MM.1S (cell line): ENCODE data around the gene TMEM26.

ENCODE experiments used
- DNase-seq: peaks from one replicate; pipeline ENCODE4 v3.0.0-alpha.2; 2015
- H2AFZ ChIP-seq: fragments of 300-600 bp; sonication (generic); 2 replicates; pipeline ENCODE4 v1.6.0; 2016; ENCODE audit warnings: antibody characterized with exemption, low read length
- H3F3A ChIP-seq: fragments of 300-600 bp; sonication (generic); 2 replicates; pipeline ENCODE4 v1.6.1; 2016; ENCODE audit warnings: mild to moderate bottlenecking, antibody characterized with exemption, low read length, moderate library complexity, mixed read lengths; ENCODE audit not compliant: insufficient read depth
- H3K27ac ChIP-seq: fragments of 300-600 bp; sonication (generic); 2 replicates; pipeline ENCODE4 v1.5.1; 2016; ENCODE audit warnings: mild to moderate bottlenecking, low read length
- H3K27me3 ChIP-seq: fragments of 300-600 bp; sonication (generic); replicated peaks from 2 replicates; pipeline ENCODE4 v1.6.0; 2016; ENCODE audit warnings: low read length; ENCODE audit not compliant: insufficient read depth
- H3K36me3 ChIP-seq: fragments of 300-600 bp; sonication (generic); replicated peaks from 2 replicates; pipeline ENCODE4 v1.6.1; 2016; ENCODE audit warnings: mild to moderate bottlenecking, low read length, mixed read lengths; ENCODE audit not compliant: insufficient read depth
- H3K4me1 ChIP-seq: fragments of 300-600 bp; sonication (generic); 2 replicates; pipeline ENCODE4 v1.6.1; 2016; ENCODE audit warnings: low read length, mixed read lengths
- H3K4me2 ChIP-seq: fragments of 300-600 bp; sonication (generic); 2 replicates; pipeline ENCODE4 v1.6.0; 2016; ENCODE audit warnings: low read depth, low read length
- H3K4me3 ChIP-seq: fragments of 300-600 bp; sonication (generic); 2 replicates; pipeline ENCODE4 v1.5.1; 2016; ENCODE audit warnings: low read length, mixed read lengths
- H3K79me2 ChIP-seq: fragments of 300-600 bp; sonication (generic); 2 replicates; pipeline ENCODE4 v1.6.1; 2016; ENCODE audit warnings: mixed run types, low read length, mixed read lengths
- H3K9ac ChIP-seq: fragments of 300-600 bp; sonication (generic); 2 replicates; pipeline ENCODE4 v1.6.1; 2016; ENCODE audit warnings: low read length, mixed read lengths
- H3K9me2 ChIP-seq: fragments of 300-600 bp; sonication (generic); replicated peaks from 2 replicates; pipeline ENCODE4 v1.6.1; 2016; ENCODE audit warnings: mild to moderate bottlenecking, low read length, mixed read lengths; ENCODE audit not compliant: insufficient read depth
- H3K9me3 ChIP-seq: fragments of 300-600 bp; sonication (generic); replicated peaks from 2 replicates; pipeline ENCODE4 v1.6.1; 2016; ENCODE audit warnings: mild to moderate bottlenecking, low read length, mixed read lengths; ENCODE audit not compliant: insufficient read depth
- H4K20me1 ChIP-seq: fragments of 300-600 bp; sonication (generic); 2 replicates; pipeline ENCODE4 v1.6.1; 2016; ENCODE audit warnings: mild to moderate bottlenecking, low read length, moderate library complexity, mixed read lengths; ENCODE audit not compliant: insufficient read depth
- EZH2 ChIP-seq: fragments of 300-600 bp; sonication (generic); optimal IDR thresholded peaks from 2 replicates; pipeline ENCODE3; 2017; ENCODE audit warnings: low read depth, mild to moderate bottlenecking, antibody characterized with exemption, low read length, mixed read lengths
- EZH2phosphoT487 ChIP-seq: fragments of 300-600 bp; sonication (generic); IDR thresholded peaks from 2 replicates; pipeline ENCODE4 v1.6.1; 2018; ENCODE audit warnings: antibody characterized with exemption, low read length
- TF ChIP-seq, protein P1 (sequence below): fragments of 300-600 bp; sonication (generic); IDR thresholded peaks from 2 replicates; pipeline ENCODE4 v1.5.1; 2016; ENCODE audit warnings: antibody characterized with exemption, low read length, mixed read lengths

Gene TMEM26

DNA sequence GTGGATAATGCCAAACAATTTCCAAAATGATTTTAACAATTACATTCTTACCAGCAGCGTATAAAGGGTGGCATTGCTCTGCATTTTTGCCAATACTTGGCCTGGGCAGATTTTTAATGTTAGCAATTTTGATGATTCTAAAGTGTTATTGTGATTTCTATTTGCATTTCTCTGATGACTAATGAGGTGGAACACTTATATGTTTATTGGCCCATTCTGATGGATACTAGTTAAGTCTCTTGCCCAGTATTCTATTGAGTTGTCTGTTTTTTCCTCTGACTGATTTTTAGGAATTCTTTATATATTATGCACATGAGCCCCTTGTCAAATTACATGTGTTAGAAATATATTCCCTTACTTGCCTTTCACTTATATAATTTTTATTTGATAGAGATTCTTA lies 86.8 kb downstream of the TMEM26 start:
- H3K79me2 ChIP-seq, result no peaks in the 10 kb centered on the region
- no peaks in the 10 kb centered on the region for H3K9me3 ChIP-seq
- no peaks in the 10 kb centered on the region for H3K27me3 ChIP-seq
- DNase-seq, result no peak
- no peak overlapping the region for H3K4me3 ChIP-seq
- H3K9me2 ChIP-seq, result no peaks in the 10 kb centered on the region
- H3K36me3 ChIP-seq, result no peaks in the 10 kb centered on the region
- H3K4me2 ChIP-seq, result no peak overlapping the region
- no peak overlapping the region for H2AFZ ChIP-seq
- H3K27ac ChIP-seq, result no peak overlapping the region
- H3F3A ChIP-seq, result no peaks in the 10 kb centered on the region
- H3K9ac ChIP-seq, result no peak overlapping the region
- no peak for TF ChIP-seq EZH2
- TF ChIP-seq EZH2phosphoT487, result no peak
- TF ChIP-seq, protein P1, sequence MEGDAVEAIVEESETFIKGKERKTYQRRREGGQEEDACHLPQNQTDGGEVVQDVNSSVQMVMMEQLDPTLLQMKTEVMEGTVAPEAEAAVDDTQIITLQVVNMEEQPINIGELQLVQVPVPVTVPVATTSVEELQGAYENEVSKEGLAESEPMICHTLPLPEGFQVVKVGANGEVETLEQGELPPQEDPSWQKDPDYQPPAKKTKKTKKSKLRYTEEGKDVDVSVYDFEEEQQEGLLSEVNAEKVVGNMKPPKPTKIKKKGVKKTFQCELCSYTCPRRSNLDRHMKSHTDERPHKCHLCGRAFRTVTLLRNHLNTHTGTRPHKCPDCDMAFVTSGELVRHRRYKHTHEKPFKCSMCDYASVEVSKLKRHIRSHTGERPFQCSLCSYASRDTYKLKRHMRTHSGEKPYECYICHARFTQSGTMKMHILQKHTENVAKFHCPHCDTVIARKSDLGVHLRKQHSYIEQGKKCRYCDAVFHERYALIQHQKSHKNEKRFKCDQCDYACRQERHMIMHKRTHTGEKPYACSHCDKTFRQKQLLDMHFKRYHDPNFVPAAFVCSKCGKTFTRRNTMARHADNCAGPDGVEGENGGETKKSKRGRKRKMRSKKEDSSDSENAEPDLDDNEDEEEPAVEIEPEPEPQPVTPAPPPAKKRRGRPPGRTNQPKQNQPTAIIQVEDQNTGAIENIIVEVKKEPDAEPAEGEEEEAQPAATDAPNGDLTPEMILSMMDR, result no peak
- no peaks in the 10 kb centered on the region for H4K20me1 ChIP-seq
- H3K4me1 ChIP-seq, result no peaks in the 10 kb centered on the region

DNA sequence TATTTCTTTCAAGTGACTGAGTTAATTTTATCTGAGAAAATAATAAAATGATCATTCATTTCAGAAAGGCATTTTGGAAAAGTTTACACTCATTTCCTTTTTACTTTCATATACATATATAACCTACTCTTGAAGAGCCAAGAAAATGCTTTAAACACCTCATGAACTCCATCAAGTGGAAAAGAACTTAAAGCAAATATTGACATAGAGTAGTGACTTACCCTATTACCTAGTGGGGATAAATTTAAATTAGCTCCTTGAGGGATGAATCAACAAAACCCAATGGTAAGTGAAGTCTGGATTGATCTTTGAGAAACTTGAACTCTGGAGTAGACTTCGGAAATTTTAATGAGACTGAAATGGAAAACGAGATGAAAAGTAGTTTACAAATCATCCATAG lies 88.6 kb downstream of the TMEM26 start:
- Histone ChIP-seq H3K4me1 (no peaks in the 10 kb centered on the region), H3K9ac (no peak overlapping the region), H3K4me3 (no peak overlapping the region), H2AFZ (no peak overlapping the region), H3K36me3 (no peaks in the 10 kb centered on the region), H3K9me3 (no peaks in the 10 kb centered on the region), H3K4me2 (no peak overlapping the region), H4K20me1 (no peaks in the 10 kb centered on the region), H3K27ac (no peak overlapping the region), H3F3A (no peaks in the 10 kb centered on the region), H3K9me2 (no peaks in the 10 kb centered on the region), H3K79me2 (no peaks in the 10 kb centered on the region), H3K27me3 (no peaks in the 10 kb centered on the region)
- TF ChIP-seq, protein P1, result no peak
- TF ChIP-seq EZH2 (no peak), EZH2phosphoT487 (no peak)
- DNase-seq, result no peak

DNA sequence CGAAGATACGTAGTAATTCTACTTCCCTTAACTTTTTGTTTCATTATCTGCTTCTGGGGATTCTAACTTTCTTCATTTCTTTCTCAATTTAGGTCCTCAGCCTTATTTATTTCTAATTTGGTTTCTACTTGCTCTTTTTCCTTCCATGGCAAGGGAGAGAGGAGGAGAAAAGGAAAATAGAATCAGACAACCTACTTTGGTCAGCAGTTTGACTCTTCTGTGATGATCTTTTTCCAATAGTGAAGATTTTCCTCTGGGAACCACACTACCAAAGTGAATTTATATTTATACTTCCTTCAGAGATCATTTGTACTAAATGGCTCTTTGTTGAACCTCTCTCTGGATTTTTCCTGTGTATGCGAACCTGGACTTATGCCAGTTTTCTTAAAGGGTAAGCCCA lies 90.2 kb downstream of the TMEM26 start:
- Histone ChIP-seq H3K4me1 (no peaks in the 10 kb centered on the region), H2AFZ (no peak overlapping the region), H3K9me3 (no peaks in the 10 kb centered on the region), H3F3A (no peaks in the 10 kb centered on the region), H3K36me3 (no peaks in the 10 kb centered on the region), H3K27me3 (no peaks in the 10 kb centered on the region), H4K20me1 (no peaks in the 10 kb centered on the region), H3K9ac (no peak overlapping the region), H3K27ac (no peak overlapping the region), H3K79me2 (no peaks in the 10 kb centered on the region), H3K4me2 (no peak overlapping the region), H3K9me2 (no peaks in the 10 kb centered on the region), H3K4me3 (no peak overlapping the region)
- no peak for TF ChIP-seq EZH2phosphoT487
- TF ChIP-seq, protein P1, result no peak
- TF ChIP-seq EZH2, result no peak
- DNase-seq, result no peak
